ENCODE measurements around the gene ZPLD1.

Gene ZPLD1

GRCh38 chr3:102441832-102442231 lies 7.0 kb downstream of the ZPLD1 start:
- Histone ChIP-seq H3K4me1 (ENCODE audit: control insufficient read depth, insufficient read depth, low read length) (no peaks in the 10 kb centered on the region), H3K27me3 (replicated peaks; ENCODE audit: control insufficient read depth, insufficient read depth, low read length) (no peaks in the 10 kb centered on the region), H3K9me3 (ENCODE audit: control insufficient read depth, low read length) (no peaks in the 10 kb centered on the region), H3K36me3 (ENCODE audit: control insufficient read depth, insufficient read depth, low read length, severe bottlenecking) (no peaks in the 10 kb centered on the region), H3K9ac (ENCODE audit: low read length) (no peak overlapping the region), H3K4me3 (ENCODE audit: low read length) (no peak overlapping the region)
- DNase-seq (ENCODE audit: low read depth): no peak

GRCh38 chr3:102443021-102443420 lies 8.2 kb downstream of the ZPLD1 start:
- no peaks in the 10 kb centered on the region for H3K4me1 ChIP-seq (ENCODE audit: control insufficient read depth, insufficient read depth, low read length)
- no peak overlapping the region for H3K9ac ChIP-seq (ENCODE audit: low read length)
- DNase-seq (ENCODE audit: low read depth): no peak
- no peaks in the 10 kb centered on the region for H3K27me3 ChIP-seq (replicated peaks; ENCODE audit: control insufficient read depth, insufficient read depth, low read length)
- H3K9me3 ChIP-seq (ENCODE audit: control insufficient read depth, low read length): no peaks in the 10 kb centered on the region
- no peak overlapping the region for H3K4me3 ChIP-seq (ENCODE audit: low read length)
- no peaks in the 10 kb centered on the region for H3K36me3 ChIP-seq (ENCODE audit: control insufficient read depth, insufficient read depth, low read length, severe bottlenecking)

- Histone ChIP-seq H3K36me3 (ENCODE audit: control insufficient read depth, insufficient read depth, low read length, severe bottlenecking) (no peaks in the 10 kb centered on the region), H3K27me3 (replicated peaks; ENCODE audit: control insufficient read depth, insufficient read depth, low read length) (no peaks in the 10 kb centered on the region), H3K9ac (ENCODE audit: low read length) (no peak overlapping the region), H3K4me1 (ENCODE audit: control insufficient read depth, insufficient read depth, low read length) (no peaks in the 10 kb centered on the region), H3K4me3 (ENCODE audit: low read length) (no peak overlapping the region), H3K9me3 (ENCODE audit: control insufficient read depth, low read length) (no peaks in the 10 kb centered on the region)
- peak; percentile 74 for DNase-seq (ENCODE audit: low read depth)
Measured at GRCh38 chr3:102444101-102444500, 9.3 kb downstream of the ZPLD1 start.

GRCh38 chr3:102447272-102447671 lies 12.5 kb downstream of the ZPLD1 start:
- H3K4me3 ChIP-seq (ENCODE audit: low read length): no peak overlapping the region
- peak; percentile 35 for DNase-seq (ENCODE audit: low read depth)

GRCh38 chr3:102449341-102449740 lies 14.5 kb downstream of the ZPLD1 start:
- no peaks in the 10 kb centered on the region for H3K36me3 ChIP-seq (ENCODE audit: control insufficient read depth, insufficient read depth, low read length, severe bottlenecking)
- no peak for DNase-seq (ENCODE audit: low read depth)
- H3K9me3 ChIP-seq (ENCODE audit: control insufficient read depth, low read length): no peaks in the 10 kb centered on the region
- H3K9ac ChIP-seq (ENCODE audit: low read length): no peak overlapping the region
- H3K27me3 ChIP-seq (replicated peaks; ENCODE audit: control insufficient read depth, insufficient read depth, low read length): no peaks in the 10 kb centered on the region
- no peak overlapping the region for H3K4me3 ChIP-seq (ENCODE audit: low read length)
- no peaks in the 10 kb centered on the region for H3K4me1 ChIP-seq (ENCODE audit: control insufficient read depth, insufficient read depth, low read length)

More at GRCh38 chr3:102447272-102447671, 12.5 kb downstream of the ZPLD1 start:
- Histone ChIP-seq H3K4me1 (ENCODE audit: control insufficient read depth, insufficient read depth, low read length) (no peaks in the 10 kb centered on the region), H3K27me3 (replicated peaks; ENCODE audit: control insufficient read depth, insufficient read depth, low read length) (no peaks in the 10 kb centered on the region), H3K9me3 (ENCODE audit: control insufficient read depth, low read length) (no peaks in the 10 kb centered on the region), H3K36me3 (ENCODE audit: control insufficient read depth, insufficient read depth, low read length, severe bottlenecking) (no peaks in the 10 kb centered on the region), H3K9ac (ENCODE audit: low read length) (no peak overlapping the region)

- Histone ChIP-seq H3K9me3 (ENCODE audit: control insufficient read depth, low read length) (no peaks in the 10 kb centered on the region), H3K27me3 (replicated peaks; ENCODE audit: control insufficient read depth, insufficient read depth, low read length) (no peaks in the 10 kb centered on the region), H3K36me3 (ENCODE audit: control insufficient read depth, insufficient read depth, low read length, severe bottlenecking) (no peaks in the 10 kb centered on the region), H3K9ac (ENCODE audit: low read length) (no peak overlapping the region), H3K4me3 (ENCODE audit: low read length) (no peak overlapping the region), H3K4me1 (ENCODE audit: control insufficient read depth, insufficient read depth, low read length) (no peaks in the 10 kb centered on the region)
- DNase-seq (ENCODE audit: low read depth): no peak
Measured at GRCh38 chr3:102449930-102450329, 15.1 kb downstream of the ZPLD1 start.

- Histone ChIP-seq H3K36me3 (ENCODE audit: control insufficient read depth, insufficient read depth, low read length, severe bottlenecking) (no peaks in the 10 kb centered on the region), H3K27me3 (replicated peaks; ENCODE audit: control insufficient read depth, insufficient read depth, low read length) (no peaks in the 10 kb centered on the region), H3K9ac (ENCODE audit: low read length) (no peak overlapping the region), H3K4me1 (ENCODE audit: control insufficient read depth, insufficient read depth, low read length) (no peaks in the 10 kb centered on the region), H3K4me3 (ENCODE audit: low read length) (no peak overlapping the region), H3K9me3 (ENCODE audit: control insufficient read depth, low read length) (no peaks in the 10 kb centered on the region)
- DNase-seq (ENCODE audit: low read depth): no peak
Measured at GRCh38 chr3:102450976-102451375, 16.2 kb downstream of the ZPLD1 start.

GRCh38 chr3:102451543-102451942 lies 16.7 kb downstream of the ZPLD1 start:
- H3K27me3 ChIP-seq (replicated peaks; ENCODE audit: control insufficient read depth, insufficient read depth, low read length): no peaks in the 10 kb centered on the region
- no peak overlapping the region for H3K9ac ChIP-seq (ENCODE audit: low read length)
- no peaks in the 10 kb centered on the region for H3K9me3 ChIP-seq (ENCODE audit: control insufficient read depth, low read length)
- no peak for DNase-seq (ENCODE audit: low read depth)
- no peak overlapping the region for H3K4me3 ChIP-seq (ENCODE audit: low read length)
- H3K36me3 ChIP-seq (ENCODE audit: control insufficient read depth, insufficient read depth, low read length, severe bottlenecking): no peaks in the 10 kb centered on the region
- no peaks in the 10 kb centered on the region for H3K4me1 ChIP-seq (ENCODE audit: control insufficient read depth, insufficient read depth, low read length)

GRCh38 chr3:102454181-102454580 lies 19.4 kb downstream of the ZPLD1 start:
- H3K9ac ChIP-seq (ENCODE audit: low read length): no peak overlapping the region
- no peak overlapping the region for H3K4me3 ChIP-seq (ENCODE audit: low read length)
- no peaks in the 10 kb centered on the region for H3K9me3 ChIP-seq (ENCODE audit: control insufficient read depth, low read length)
- H3K4me1 ChIP-seq (ENCODE audit: control insufficient read depth, insufficient read depth, low read length): no peaks in the 10 kb centered on the region
- H3K36me3 ChIP-seq (ENCODE audit: control insufficient read depth, insufficient read depth, low read length, severe bottlenecking): no peaks in the 10 kb centered on the region
- no peak for DNase-seq (ENCODE audit: low read depth)
- no peaks in the 10 kb centered on the region for H3K27me3 ChIP-seq (replicated peaks; ENCODE audit: control insufficient read depth, insufficient read depth, low read length)

GRCh38 chr3:102457644-102458043 lies 22.8 kb downstream of the ZPLD1 start:
- no peaks in the 10 kb centered on the region for H3K36me3 ChIP-seq (ENCODE audit: control insufficient read depth, insufficient read depth, low read length, severe bottlenecking)
- DNase-seq (ENCODE audit: low read depth): no peak
- H3K4me1 ChIP-seq (ENCODE audit: control insufficient read depth, insufficient read depth, low read length): no peaks in the 10 kb centered on the region
- H3K27me3 ChIP-seq (replicated peaks; ENCODE audit: control insufficient read depth, insufficient read depth, low read length): no peaks in the 10 kb centered on the region
- no peak overlapping the region for H3K9ac ChIP-seq (ENCODE audit: low read length)
- H3K4me3 ChIP-seq (ENCODE audit: low read length): no peak overlapping the region
- H3K9me3 ChIP-seq (ENCODE audit: control insufficient read depth, low read length): no peaks in the 10 kb centered on the region

GRCh38 chr3:102460579-102460978 lies 25.8 kb downstream of the ZPLD1 start:
- no peak overlapping the region for H3K4me3 ChIP-seq (ENCODE audit: low read length)
- H3K9me3 ChIP-seq (ENCODE audit: control insufficient read depth, low read length): no peaks in the 10 kb centered on the region
- no peaks in the 10 kb centered on the region for H3K4me1 ChIP-seq (ENCODE audit: control insufficient read depth, insufficient read depth, low read length)
- no peak overlapping the region for H3K9ac ChIP-seq (ENCODE audit: low read length)
- no peaks in the 10 kb centered on the region for H3K27me3 ChIP-seq (replicated peaks; ENCODE audit: control insufficient read depth, insufficient read depth, low read length)
- no peak for DNase-seq (ENCODE audit: low read depth)
- no peaks in the 10 kb centered on the region for H3K36me3 ChIP-seq (ENCODE audit: control insufficient read depth, insufficient read depth, low read length, severe bottlenecking)

GRCh38 chr3:102464261-102464660 lies 29.4 kb downstream of the ZPLD1 start:
- Histone ChIP-seq H3K9me3 (ENCODE audit: control insufficient read depth, low read length) (no peaks in the 10 kb centered on the region), H3K36me3 (ENCODE audit: control insufficient read depth, insufficient read depth, low read length, severe bottlenecking) (no peaks in the 10 kb centered on the region), H3K4me3 (ENCODE audit: low read length) (no peak overlapping the region), H3K4me1 (ENCODE audit: control insufficient read depth, insufficient read depth, low read length) (no peaks in the 10 kb centered on the region), H3K9ac (ENCODE audit: low read length) (no peak overlapping the region), H3K27me3 (replicated peaks; ENCODE audit: control insufficient read depth, insufficient read depth, low read length) (no peaks in the 10 kb centered on the region)
- DNase-seq (ENCODE audit: low read depth): no peak

Data from adipocyte (in vitro differentiated cells).